Left ventricle myocardium inferior (tissue), 1 donor: ENCODE measurements around the gene ARL2. TPM values are rescaled to one million over a fixed set of nuclear protein-coding genes. Genes with fewer than 3 reads are reported as not detected.
"Not testable (repeated sequence)": the region's sequence is repeated elsewhere in the genome, so short reads cannot be mapped to it uniquely, and the experiment has no call there.

ENCODE experiments used
- DNase-seq: peaks from one replicate; pipeline ENCODE4 v3.0.0-alpha.2; 2020
- H3K27ac ChIP-seq: fragments of 200-600 bp; replicated peaks from 2 replicates; pipeline ENCODE4 v1.8.0; 2021
- H3K27me3 ChIP-seq: fragments of 200-600 bp; 2 replicates; pipeline ENCODE4 v1.8.0; 2021; ENCODE audit warnings: low read depth
- H3K36me3 ChIP-seq: fragments of 200-600 bp; 2 replicates; pipeline ENCODE4 v1.8.0; 2021
- H3K4me1 ChIP-seq: fragments of 200-600 bp; 2 replicates; pipeline ENCODE4 v1.8.0; 2021
- H3K4me3 ChIP-seq: fragments of 200-600 bp; 2 replicates; pipeline ENCODE4 v1.8.0; 2021; ENCODE audit warnings: mild to moderate bottlenecking, moderate library complexity
- H3K9me3 ChIP-seq: fragments of 200-600 bp; replicated peaks from 2 replicates; pipeline ENCODE4 v1.8.0; 2021
- CTCF ChIP-seq: fragments of 200-600 bp; IDR thresholded peaks from 2 replicates; pipeline ENCODE4 v1.8.0; 2021; ENCODE audit warnings: antibody characterized with exemption, mild to moderate bottlenecking, borderline replicate concordance
- intact Hi-C: fragments of 100-400 bp; cut with micrococcal nuclease; formaldehyde crosslinking; loops from one replicate; pipeline ENCODE4 v1.11.0; 2022
- total RNA-seq: library from RNA; stranded (reverse); fragmentation: NEBNext Ultra II Directional; extraction: Animal tissue kit (Norgen Biotek cat#: 25700); gene quantifications from one replicate; pipeline ENCODE4 v1.2.1, GENCODE V29; 2021
- donor health status: DM: no; HTN: yes; CAD: no; lungs with severe emphysema.

The ARL2 gene
- total RNA-seq, 1 donor from 2014 or later: 128 TPM

- Histone ChIP-seq H3K36me3 (no peaks in the 10 kb centered on the region), H3K9me3 (no peaks in the 10 kb centered on the region), H3K27me3 (no peaks in the 10 kb centered on the region), H3K4me3 (no peak overlapping the region), H3K27ac (no peak overlapping the region), H3K4me1 (peaks cover 25% of the 10 kb centered on the region)
- no peak for TF ChIP-seq CTCF
- intact Hi-C loops: no loop called here
- no peak for DNase-seq
Observed at GRCh38 chr11:64999478-64999877, 14.5 kb upstream of the ARL2 start.

GRCh38 chr11:65002706-65003105 lies 11.3 kb upstream of the ARL2 start:
- no peak overlapping the region for H3K27ac ChIP-seq
- peaks cover 5% of the 10 kb centered on the region for H3K4me1 ChIP-seq
- H3K36me3 ChIP-seq: no peaks in the 10 kb centered on the region
- no peak overlapping the region for H3K4me3 ChIP-seq
- no peaks in the 10 kb centered on the region for H3K9me3 ChIP-seq
- DNase-seq: no peak
- no peak for TF ChIP-seq CTCF
- no peaks in the 10 kb centered on the region for H3K27me3 ChIP-seq
- intact Hi-C loops: no loop called here

GRCh38 chr11:65003282-65003681 lies 10.7 kb upstream of the ARL2 start:
- TF ChIP-seq CTCF: no peak
- intact Hi-C loops: no loop called here
- H3K27me3 ChIP-seq: no peaks in the 10 kb centered on the region

GRCh38 chr11:65003968-65004367 lies 10.0 kb upstream of the ARL2 start:
- H3K36me3 ChIP-seq, H3K9me3 ChIP-seq, intact Hi-C loops, DNase-seq, H3K4me3 ChIP-seq, H3K4me1 ChIP-seq, H3K27me3 ChIP-seq, H3K27ac ChIP-seq: not testable (repeated sequence)

More at GRCh38 chr11:65003282-65003681, 10.7 kb upstream of the ARL2 start:
- Histone ChIP-seq H3K4me3 (no peak overlapping the region), H3K9me3 (no peaks in the 10 kb centered on the region), H3K36me3 (no peaks in the 10 kb centered on the region), H3K4me1 (peaks cover 5% of the 10 kb centered on the region), H3K27ac (no peak overlapping the region)
- no peak for DNase-seq

GRCh38 chr11:65008016-65008415 lies 5.9 kb upstream of the ARL2 start:
- intact Hi-C loops: no loop called here
- no peak for TF ChIP-seq CTCF

GRCh38 chr11:65008873-65009272 lies 5.1 kb upstream of the ARL2 start:
- H3K9me3 ChIP-seq: no peaks in the 10 kb centered on the region
- intact Hi-C loops: no loop called here

More at GRCh38 chr11:65008016-65008415, 5.9 kb upstream of the ARL2 start:
- DNase-seq: no peak
- no peak overlapping the region for H3K27ac ChIP-seq
- H3K36me3 ChIP-seq: no peaks in the 10 kb centered on the region
- H3K4me1 ChIP-seq: peaks cover 9% of the 10 kb centered on the region
- no peaks in the 10 kb centered on the region for H3K9me3 ChIP-seq
- no peaks in the 10 kb centered on the region for H3K27me3 ChIP-seq
- no peak overlapping the region for H3K4me3 ChIP-seq

More at GRCh38 chr11:65008873-65009272, 5.1 kb upstream of the ARL2 start:
- Histone ChIP-seq H3K4me3 (no peak overlapping the region), H3K27me3 (no peaks in the 10 kb centered on the region), H3K36me3 (no peaks in the 10 kb centered on the region), H3K4me1 (peaks cover 13% of the 10 kb centered on the region), H3K27ac (no peak overlapping the region)
- no peak for TF ChIP-seq CTCF
- no peak for DNase-seq
